ENCODE results near the gene PBRM1.
"Not testable (repeated sequence)": the region's sequence is repeated elsewhere in the genome, so short reads cannot be mapped to it uniquely, and the experiment has no call there.

PBRM1 gene

GRCh38 chr3:52685709-52686691 is at the start of gene PBRM1, which contains the start of gene GNL3:
Gene PBRM1 (minus strand): TSS chr3:52685913.
Gene GNL3 (plus strand): TSS chr3:52686032. CDS start chr3:52686093, 61 bp downstream.
- H3K4me3 ChIP-seq (ENCODE audit: low read depth, low read length): peak within 1 kb of the TSS; percentile 100

GRCh38 chr3:52733256-52733891 is 47.7 kb upstream of the PBRM1 start:
- no peak overlapping the region for H3K4me3 ChIP-seq (ENCODE audit: low read depth, low read length)

GRCh38 chr3:52731590-52731989 is 45.9 kb upstream of the PBRM1 start:
- H3K4me3 ChIP-seq (ENCODE audit: low read depth, low read length): no peak overlapping the region

- H3K4me3 ChIP-seq (ENCODE audit: low read depth, low read length): no peak overlapping the region
These were observed 45.0 kb upstream of the PBRM1 start for GRCh38 chr3:52730681-52731080.

- not testable (repeated sequence) for H3K4me3 ChIP-seq (ENCODE audit: low read depth, low read length)
These were observed 43.0 kb upstream of the PBRM1 start for GRCh38 chr3:52728753-52729152.

GRCh38 chr3:52724511-52724910 is 38.8 kb upstream of the PBRM1 start:
- no peak overlapping the region for H3K4me3 ChIP-seq (ENCODE audit: low read depth, low read length)

GRCh38 chr3:52723935-52724334 is 38.2 kb upstream of the PBRM1 start:
- no peak overlapping the region for H3K4me3 ChIP-seq (ENCODE audit: low read depth, low read length)

GRCh38 chr3:52722491-52722890 is 36.8 kb upstream of the PBRM1 start:
- no peak overlapping the region for H3K4me3 ChIP-seq (ENCODE audit: low read depth, low read length)

GRCh38 chr3:52721730-52722008 is 36.0 kb upstream of the PBRM1 start:
- H3K4me3 ChIP-seq (ENCODE audit: low read depth, low read length): no peak overlapping the region

- H3K4me3 ChIP-seq (ENCODE audit: low read depth, low read length): no peak overlapping the region
These were observed 35.5 kb upstream of the PBRM1 start for GRCh38 chr3:52721002-52721729.

GRCh38 chr3:52719618-52720017 is 33.9 kb upstream of the PBRM1 start:
- H3K4me3 ChIP-seq (ENCODE audit: low read depth, low read length): no peak overlapping the region

GRCh38 chr3:52715714-52716305 is 30.1 kb upstream of the PBRM1 start:
- H3K4me3 ChIP-seq (ENCODE audit: low read depth, low read length): no peak overlapping the region

- H3K4me3 ChIP-seq (ENCODE audit: low read depth, low read length): peak overlapping the region; percentile 35
These were observed 28.9 kb upstream of the PBRM1 start for GRCh38 chr3:52714335-52715302.

- no peak overlapping the region for H3K4me3 ChIP-seq (ENCODE audit: low read depth, low read length)
These were observed 26.8 kb upstream of the PBRM1 start for GRCh38 chr3:52712291-52713212.

- no peak overlapping the region for H3K4me3 ChIP-seq (ENCODE audit: low read depth, low read length)
These were observed 24.8 kb upstream of the PBRM1 start for GRCh38 chr3:52710512-52710911.

- no peak overlapping the region for H3K4me3 ChIP-seq (ENCODE audit: low read depth, low read length)
These were observed 21.9 kb upstream of the PBRM1 start for GRCh38 chr3:52707585-52707984.

- peak within 1 kb of the TSS; percentile 90 for H3K4me3 ChIP-seq (ENCODE audit: low read depth, low read length)
These were observed 20.3 kb upstream of the PBRM1 start, which contains the start of the genes GLT8D1 and SPCS1 for GRCh38 chr3:52705688-52706686. Gene GLT8D1 (minus strand): TSS chr3:52705791. CDS start chr3:52700460, 5,331 bp downstream. Gene SPCS1 (plus strand): TSS chr3:52706106. CDS start chr3:52706247, 141 bp downstream.

- H3K4me3 ChIP-seq (ENCODE audit: low read depth, low read length): peak overlapping the region; percentile 90
These were observed 19.6 kb upstream of the PBRM1 start for GRCh38 chr3:52705438-52705687.
